WTC11 (cell line): Measurements from ENCODE around the gene DNAH5. TPM values are rescaled to one million over a fixed set of nuclear protein-coding genes. Genes with fewer than 3 reads are reported as not detected.

Source experiments
- ATAC-seq: fragments of 200-7000 bp; cut with Tn5 transposase; 2 replicates; pipeline ENCODE4 v1.10.0; 2021; ENCODE audit warnings: mild to moderate bottlenecking, moderate library complexity
- CTCF ChIA-PET: fragments of 300-600 bp; sonication (Branson Sonifier 250); formaldehyde crosslinking; loops from one replicate; lab custom pipeline; 2021; ENCODE audit warnings: antibody characterized with exemption; lab: Charles Lee
- POLR2A ChIA-PET: fragments of 350-600 bp; sonication (Branson Sonifier 250); formaldehyde crosslinking; loops from one replicate; lab custom pipeline; 2021; ENCODE audit warnings: antibody characterized with exemption; lab: Charles Lee
- DNase-seq: peaks from one replicate; pipeline ENCODE4 v3.0.0; 2021; ENCODE audit warnings: low spot score
- H3K27ac Mint-ChIP-seq: 2 replicates; pipeline ENCODE4 v1.8.0; 2021; ENCODE audit warnings: mixed read lengths
- H3K27me3 Mint-ChIP-seq: 2 replicates; pipeline ENCODE4 v1.8.0; 2021; ENCODE audit warnings: low read depth, mild to moderate bottlenecking, moderate library complexity, mixed read lengths
- H3K36me3 Mint-ChIP-seq: 2 replicates; pipeline ENCODE4 v1.8.0; 2021; ENCODE audit warnings: mixed read lengths
- H3K4me1 Mint-ChIP-seq: 2 replicates; pipeline ENCODE4 v1.8.0; 2022; ENCODE audit warnings: mixed read lengths
- H3K4me3 Mint-ChIP-seq: 2 replicates; pipeline ENCODE4 v1.8.0; 2021; ENCODE audit warnings: mild to moderate bottlenecking, moderate library complexity, mixed read lengths
- H3K9me3 Mint-ChIP-seq: 2 replicates; pipeline ENCODE4 v1.8.0; 2021; ENCODE audit warnings: mixed read lengths
- ESRRA ChIP-seq: sonication (generic); formaldehyde crosslinking; IDR thresholded peaks from 2 replicates; pipeline ENCODE4 v1.8.1; 2022; ENCODE audit warnings: mild to moderate bottlenecking, missing genetic modification reagents, borderline replicate concordance
- JUN ChIP-seq: sonication (generic); formaldehyde crosslinking; IDR thresholded peaks from 2 replicates; pipeline ENCODE4 v1.8.0; 2023; ENCODE audit warnings: mild to moderate bottlenecking, missing genetic modification reagents
- KAT7 ChIP-seq: sonication (generic); formaldehyde crosslinking; IDR thresholded peaks from 2 replicates; pipeline ENCODE4 v1.8.1; 2023; ENCODE audit warnings: missing genetic modification reagents, mild to moderate bottlenecking, borderline replicate concordance
- MYBL2 ChIP-seq: sonication (generic); formaldehyde crosslinking; IDR thresholded peaks from 2 replicates; pipeline ENCODE4 v1.8.1; 2023; ENCODE audit warnings: mild to moderate bottlenecking, moderate library complexity, missing genetic modification reagents
- SP1 ChIP-seq: sonication (generic); formaldehyde crosslinking; conservative IDR thresholded peaks from 2 replicates; pipeline ENCODE4 v1.8.1; 2022; ENCODE audit warnings: missing genetic modification reagents
- ZBTB21 ChIP-seq: sonication (generic); formaldehyde crosslinking; IDR thresholded peaks from 2 replicates; pipeline ENCODE4 v1.8.1; 2023; ENCODE audit warnings: mild to moderate bottlenecking, missing genetic modification reagents, borderline replicate concordance
- ZNF263 ChIP-seq: sonication (generic); formaldehyde crosslinking; IDR thresholded peaks from 2 replicates; pipeline ENCODE4 v1.8.1; 2022; ENCODE audit warnings: low read depth, mild to moderate bottlenecking, moderate library complexity, missing genetic modification reagents
- ZNF317 ChIP-seq: sonication (generic); formaldehyde crosslinking; IDR thresholded peaks from 2 replicates; pipeline ENCODE4 v1.8.1; 2023; ENCODE audit warnings: low read depth, mild to moderate bottlenecking, moderate library complexity, missing genetic modification reagents, borderline replicate concordance
- ZNF396 ChIP-seq: fragments of 250-450 bp; sonication (Bioruptor Pico); IDR thresholded peaks from 2 replicates; pipeline ENCODE4 v1.8.0; 2021; ENCODE audit warnings: mild to moderate bottlenecking, moderate library complexity, borderline replicate concordance
- ZNF416 ChIP-seq: fragments of 250-450 bp; sonication (Bioruptor Pico); IDR thresholded peaks from 2 replicates; pipeline ENCODE4 v1.9.0; 2021; ENCODE audit warnings: mild to moderate bottlenecking, inconsistent platforms
- ZNF671 ChIP-seq: fragments of 250-450 bp; sonication (Bioruptor Pico); IDR thresholded peaks from 2 replicates; pipeline ENCODE4 v1.8.0; 2021; ENCODE audit warnings: mild to moderate bottlenecking
- total RNA-seq: library from RNA; stranded (reverse); gene quantifications from 3 replicates; pipeline ENCODE4 v1.2.3, GENCODE V29; 2021
- TF ChIP-seq, protein P1 (sequence below): sonication (generic); formaldehyde crosslinking; IDR thresholded peaks from 2 replicates; pipeline ENCODE4 v1.8.0; 2022; ENCODE audit warnings: missing genetic modification reagents
- TF ChIP-seq, protein P2 (sequence below): sonication (generic); formaldehyde crosslinking; IDR thresholded peaks from 2 replicates; pipeline ENCODE4 v1.8.0; 2022; ENCODE audit warnings: mild to moderate bottlenecking, missing genetic modification reagents
- TF ChIP-seq, protein P3 (sequence below): sonication (generic); formaldehyde crosslinking; IDR thresholded peaks from 2 replicates; pipeline ENCODE4 v1.8.1; 2022; ENCODE audit warnings: missing genetic modification reagents, borderline replicate concordance
- TF ChIP-seq, protein P4 (sequence below): sonication (generic); formaldehyde crosslinking; IDR thresholded peaks from 2 replicates; pipeline ENCODE4 v1.8.1; 2023; ENCODE audit warnings: mild to moderate bottlenecking, missing genetic modification reagents, moderate library complexity
- TF ChIP-seq, protein P5 (sequence below): fragments of 250-450 bp; sonication (Bioruptor Pico); IDR thresholded peaks from 2 replicates; pipeline ENCODE4 v1.9.0; 2021; ENCODE audit warnings: moderate library complexity, mild to moderate bottlenecking, inconsistent platforms, borderline replicate concordance
- TF ChIP-seq, protein P6 (sequence below): sonication (generic); formaldehyde crosslinking; IDR thresholded peaks from 2 replicates; pipeline ENCODE4 v1.8.0; 2022; ENCODE audit warnings: mild to moderate bottlenecking, missing genetic modification reagents

Gene DNAH5
- total RNA-seq, 1 experiment from 2014 or later: 0.35 TPM

DNA sequence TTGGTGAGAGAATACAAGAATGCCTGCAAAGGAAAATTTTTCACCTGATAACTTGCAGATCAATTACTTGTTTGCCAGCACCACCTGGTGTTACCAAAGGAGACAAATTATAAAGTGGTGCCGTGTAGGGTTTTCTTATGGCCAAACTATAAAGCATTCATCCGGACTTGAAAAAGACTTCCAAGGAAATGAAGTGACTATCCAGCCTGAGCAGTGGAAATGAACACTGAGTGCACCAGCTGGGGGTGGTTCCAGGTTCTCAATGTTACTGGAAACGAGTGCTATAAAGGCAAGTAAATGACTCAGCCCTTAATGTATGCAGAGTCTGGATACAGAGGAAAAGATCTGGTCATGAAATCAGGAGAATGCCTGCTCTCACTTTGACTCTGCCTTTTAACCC, 113.1 kb downstream of the DNAH5 start (continued):
- TF ChIP-seq, protein P1, sequence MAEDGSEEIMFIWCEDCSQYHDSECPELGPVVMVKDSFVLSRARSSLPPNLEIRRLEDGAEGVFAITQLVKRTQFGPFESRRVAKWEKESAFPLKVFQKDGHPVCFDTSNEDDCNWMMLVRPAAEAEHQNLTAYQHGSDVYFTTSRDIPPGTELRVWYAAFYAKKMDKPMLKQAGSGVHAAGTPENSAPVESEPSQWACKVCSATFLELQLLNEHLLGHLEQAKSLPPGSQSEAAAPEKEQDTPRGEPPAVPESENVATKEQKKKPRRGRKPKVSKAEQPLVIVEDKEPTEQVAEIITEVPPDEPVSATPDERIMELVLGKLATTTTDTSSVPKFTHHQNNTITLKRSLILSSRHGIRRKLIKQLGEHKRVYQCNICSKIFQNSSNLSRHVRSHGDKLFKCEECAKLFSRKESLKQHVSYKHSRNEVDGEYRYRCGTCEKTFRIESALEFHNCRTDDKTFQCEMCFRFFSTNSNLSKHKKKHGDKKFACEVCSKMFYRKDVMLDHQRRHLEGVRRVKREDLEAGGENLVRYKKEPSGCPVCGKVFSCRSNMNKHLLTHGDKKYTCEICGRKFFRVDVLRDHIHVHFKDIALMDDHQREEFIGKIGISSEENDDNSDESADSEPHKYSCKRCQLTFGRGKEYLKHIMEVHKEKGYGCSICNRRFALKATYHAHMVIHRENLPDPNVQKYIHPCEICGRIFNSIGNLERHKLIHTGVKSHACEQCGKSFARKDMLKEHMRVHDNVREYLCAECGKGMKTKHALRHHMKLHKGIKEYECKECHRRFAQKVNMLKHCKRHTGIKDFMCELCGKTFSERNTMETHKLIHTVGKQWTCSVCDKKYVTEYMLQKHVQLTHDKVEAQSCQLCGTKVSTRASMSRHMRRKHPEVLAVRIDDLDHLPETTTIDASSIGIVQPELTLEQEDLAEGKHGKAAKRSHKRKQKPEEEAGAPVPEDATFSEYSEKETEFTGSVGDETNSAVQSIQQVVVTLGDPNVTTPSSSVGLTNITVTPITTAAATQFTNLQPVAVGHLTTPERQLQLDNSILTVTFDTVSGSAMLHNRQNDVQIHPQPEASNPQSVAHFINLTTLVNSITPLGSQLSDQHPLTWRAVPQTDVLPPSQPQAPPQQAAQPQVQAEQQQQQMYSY (CRISPR knock-in tag): no peak
- TF ChIP-seq, protein P2, sequence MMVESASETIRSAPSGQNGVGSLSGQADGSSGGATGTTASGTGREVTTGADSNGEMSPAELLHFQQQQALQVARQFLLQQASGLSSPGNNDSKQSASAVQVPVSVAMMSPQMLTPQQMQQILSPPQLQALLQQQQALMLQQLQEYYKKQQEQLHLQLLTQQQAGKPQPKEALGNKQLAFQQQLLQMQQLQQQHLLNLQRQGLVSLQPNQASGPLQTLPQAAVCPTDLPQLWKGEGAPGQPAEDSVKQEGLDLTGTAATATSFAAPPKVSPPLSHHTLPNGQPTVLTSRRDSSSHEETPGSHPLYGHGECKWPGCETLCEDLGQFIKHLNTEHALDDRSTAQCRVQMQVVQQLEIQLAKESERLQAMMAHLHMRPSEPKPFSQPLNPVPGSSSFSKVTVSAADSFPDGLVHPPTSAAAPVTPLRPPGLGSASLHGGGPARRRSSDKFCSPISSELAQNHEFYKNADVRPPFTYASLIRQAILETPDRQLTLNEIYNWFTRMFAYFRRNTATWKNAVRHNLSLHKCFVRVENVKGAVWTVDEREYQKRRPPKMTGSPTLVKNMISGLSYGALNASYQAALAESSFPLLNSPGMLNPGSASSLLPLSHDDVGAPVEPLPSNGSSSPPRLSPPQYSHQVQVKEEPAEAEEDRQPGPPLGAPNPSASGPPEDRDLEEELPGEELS (CRISPR knock-in tag): no peak
- TF ChIP-seq ZNF416 (CRISPR knock-in tag): no peak
- no peak for TF ChIP-seq ZNF671

DNA sequence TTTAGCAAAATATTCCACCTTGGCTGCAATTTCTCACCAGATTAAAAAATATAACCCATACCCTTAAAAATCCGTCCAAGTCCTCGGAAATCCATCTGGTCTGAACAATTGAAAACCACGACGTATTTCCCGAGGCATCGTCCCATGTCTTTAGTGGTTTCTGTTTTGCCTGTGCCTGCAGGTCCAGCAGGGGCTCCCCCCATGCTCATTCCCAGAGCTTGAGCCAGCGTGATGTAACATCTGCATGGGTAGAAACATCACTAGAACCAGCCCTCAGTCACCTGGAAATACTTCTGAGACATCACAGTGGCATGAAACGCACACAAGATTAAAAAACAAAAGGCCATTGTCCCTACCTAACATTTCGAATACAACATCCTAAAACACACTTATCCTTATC, 114.0 kb downstream of the DNAH5 start:
- Mint-ChIP-seq H3K4me3 (no peak overlapping the region), H3K36me3 (peaks cover 24% of the 10 kb centered on the region)
- DNase-seq: no peak
- TF ChIP-seq ZBTB21: no peak
- TF ChIP-seq MYBL2 (CRISPR knock-in tag): no peak
- TF ChIP-seq, protein P3, sequence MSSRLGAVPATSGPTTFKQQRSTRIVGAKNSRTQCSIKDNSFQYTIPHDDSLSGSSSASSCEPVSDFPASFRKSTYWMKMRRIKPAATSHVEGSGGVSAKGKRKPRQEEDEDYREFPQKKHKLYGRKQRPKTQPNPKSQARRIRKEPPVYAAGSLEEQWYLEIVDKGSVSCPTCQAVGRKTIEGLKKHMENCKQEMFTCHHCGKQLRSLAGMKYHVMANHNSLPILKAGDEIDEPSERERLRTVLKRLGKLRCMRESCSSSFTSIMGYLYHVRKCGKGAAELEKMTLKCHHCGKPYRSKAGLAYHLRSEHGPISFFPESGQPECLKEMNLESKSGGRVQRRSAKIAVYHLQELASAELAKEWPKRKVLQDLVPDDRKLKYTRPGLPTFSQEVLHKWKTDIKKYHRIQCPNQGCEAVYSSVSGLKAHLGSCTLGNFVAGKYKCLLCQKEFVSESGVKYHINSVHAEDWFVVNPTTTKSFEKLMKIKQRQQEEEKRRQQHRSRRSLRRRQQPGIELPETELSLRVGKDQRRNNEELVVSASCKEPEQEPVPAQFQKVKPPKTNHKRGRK (CRISPR knock-in tag): no peak
- no peak for TF ChIP-seq ZNF317
- TF ChIP-seq, protein P4, sequence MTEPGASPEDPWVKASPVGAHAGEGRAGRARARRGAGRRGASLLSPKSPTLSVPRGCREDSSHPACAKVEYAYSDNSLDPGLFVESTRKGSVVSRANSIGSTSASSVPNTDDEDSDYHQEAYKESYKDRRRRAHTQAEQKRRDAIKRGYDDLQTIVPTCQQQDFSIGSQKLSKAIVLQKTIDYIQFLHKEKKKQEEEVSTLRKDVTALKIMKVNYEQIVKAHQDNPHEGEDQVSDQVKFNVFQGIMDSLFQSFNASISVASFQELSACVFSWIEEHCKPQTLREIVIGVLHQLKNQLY (CRISPR knock-in tag): no peak
- TF ChIP-seq, protein P5, sequence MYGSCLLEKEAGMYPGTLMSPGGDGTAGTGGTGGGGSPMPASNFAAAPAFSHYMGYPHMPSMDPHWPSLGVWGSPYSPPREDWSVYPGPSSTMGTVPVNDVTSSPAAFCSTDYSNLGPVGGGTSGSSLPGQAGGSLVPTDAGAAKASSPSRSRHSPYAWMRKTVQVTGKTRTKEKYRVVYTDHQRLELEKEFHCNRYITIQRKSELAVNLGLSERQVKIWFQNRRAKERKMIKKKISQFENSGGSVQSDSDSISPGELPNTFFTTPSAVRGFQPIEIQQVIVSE (CRISPR knock-in tag): no peak
- TF ChIP-seq ZNF396 (CRISPR knock-in tag): no peak
- no peak for TF ChIP-seq SP1 (CRISPR knock-in tag)
- TF ChIP-seq, all 79 proteins: peak for 0
- POLR2A ChIA-PET: no interaction called here
- no peak for ATAC-seq
- peaks cover 34% of the 10 kb centered on the region for H3K9me3 Mint-ChIP-seq
- H3K27me3 Mint-ChIP-seq: no peaks in the 10 kb centered on the region
- CTCF ChIA-PET: no interaction called here
- H3K4me1 Mint-ChIP-seq: peaks cover under 1% of the 10 kb centered on the region; the same call in 1 of the 2 replicates
- peak overlapping the region; percentile 21; the same call in 1 of the 2 replicates for H3K27ac Mint-ChIP-seq

DNA sequence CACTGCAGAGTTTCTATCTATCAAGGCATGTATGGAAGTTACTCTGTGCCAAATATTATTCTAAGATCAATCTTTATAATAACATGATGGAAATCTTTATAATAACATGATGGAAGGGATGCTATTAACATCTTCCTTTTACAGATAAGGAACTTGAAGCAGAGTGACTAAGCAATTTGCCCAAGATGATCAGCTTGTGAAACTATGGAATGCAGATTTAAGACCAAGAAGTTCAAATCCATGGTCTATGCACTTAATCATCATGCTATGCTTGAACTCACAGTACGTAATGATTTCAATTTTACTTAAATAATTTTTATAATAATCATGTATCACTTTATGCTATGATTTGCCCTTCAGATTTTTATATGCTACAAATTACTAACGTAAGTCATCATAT, 123.1 kb downstream of the DNAH5 start:
- DNase-seq (no peak), ATAC-seq (no peak)
- Mint-ChIP-seq H3K9me3 (peaks cover 4% of the 10 kb centered on the region), H3K36me3 (no peaks in the 10 kb centered on the region; the same call in 1 of the 2 replicates), H3K4me1 (no peaks in the 10 kb centered on the region), H3K27ac (no peak overlapping the region), H3K4me3 (no peak overlapping the region), H3K27me3 (no peaks in the 10 kb centered on the region; the same call in 1 of the 2 replicates)
- POLR2A ChIA-PET: no interaction called here
- TF ChIP-seq ZNF396 (CRISPR knock-in tag) (no peak), ESRRA (no peak), KAT7 (CRISPR knock-in tag) (no peak), ZNF317 (no peak), ZNF263 (CRISPR knock-in tag) (no peak), JUN (CRISPR knock-in tag) (no peak)
- TF ChIP-seq, protein P2 (CRISPR knock-in tag): no peak
- TF ChIP-seq, protein P6, sequence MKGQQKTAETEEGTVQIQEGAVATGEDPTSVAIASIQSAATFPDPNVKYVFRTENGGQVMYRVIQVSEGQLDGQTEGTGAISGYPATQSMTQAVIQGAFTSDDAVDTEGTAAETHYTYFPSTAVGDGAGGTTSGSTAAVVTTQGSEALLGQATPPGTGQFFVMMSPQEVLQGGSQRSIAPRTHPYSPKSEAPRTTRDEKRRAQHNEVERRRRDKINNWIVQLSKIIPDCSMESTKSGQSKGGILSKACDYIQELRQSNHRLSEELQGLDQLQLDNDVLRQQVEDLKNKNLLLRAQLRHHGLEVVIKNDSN (CRISPR knock-in tag): no peak
- TF ChIP-seq, protein P5 (CRISPR knock-in tag): no peak
- CTCF ChIA-PET: no interaction called here
